Muscle of arm (tissue), 12 donors: Measurements from ENCODE around the gene RPGRIP1. TPM values are rescaled to one million over a fixed set of nuclear protein-coding genes. Genes with fewer than 3 reads are reported as not detected.
"Not testable (repeated sequence)": the region's sequence is repeated elsewhere in the genome, so short reads cannot be mapped to it uniquely, and the experiment has no call there.

Experiments used
- DNase-seq: peaks from one replicate; pipeline ENCODE4 v3.0.0-alpha.2; 2013
- polyA plus RNA-seq, 12 donors: library from polyadenylated mRNA; unstranded; fragments of 120-200 nt; gene quantifications; one replicate each; pipeline ENCODE4 v1.2.1, GENCODE V29; 2013; ENCODE audit not compliant: insufficient read length in 12 of 12

RPGRIP1 gene
- polyA plus RNA-seq, 12 donors = 0.26 to 0.86 (median 0.50) TPM; not detected in 2

DNA sequence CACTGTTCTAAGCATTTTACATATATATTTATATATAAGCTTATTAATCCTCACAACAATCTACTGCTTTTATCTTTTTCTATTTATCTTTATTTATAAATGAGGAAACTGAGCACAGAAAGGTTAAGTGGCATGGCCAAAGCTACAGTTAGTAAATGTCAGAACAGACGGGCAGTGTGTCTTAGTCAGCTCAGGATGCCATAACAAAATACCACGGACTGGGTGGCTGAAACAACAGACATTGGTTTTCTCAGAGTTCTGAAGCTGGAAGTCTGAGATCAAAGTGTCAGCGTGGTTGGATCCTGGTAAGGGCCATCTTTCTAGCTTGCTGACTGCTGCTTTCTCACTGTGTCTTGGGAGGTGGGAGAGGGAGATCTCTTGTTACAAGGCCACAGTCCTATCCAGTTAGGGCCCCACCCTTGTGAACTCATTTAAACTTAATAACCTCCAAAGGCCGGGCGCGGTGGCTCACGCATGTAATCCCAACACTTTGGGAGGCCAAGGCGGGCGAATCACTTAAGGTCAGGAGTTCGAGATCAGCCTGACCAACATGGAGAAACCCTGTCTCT, 19.8 kb downstream of the RPGRIP1 start:
- no peak for DNase-seq

- no peak for DNase-seq
Measured at GRCh38 chr14:21300892-21301291, 21.0 kb downstream of the RPGRIP1 start.

DNA sequence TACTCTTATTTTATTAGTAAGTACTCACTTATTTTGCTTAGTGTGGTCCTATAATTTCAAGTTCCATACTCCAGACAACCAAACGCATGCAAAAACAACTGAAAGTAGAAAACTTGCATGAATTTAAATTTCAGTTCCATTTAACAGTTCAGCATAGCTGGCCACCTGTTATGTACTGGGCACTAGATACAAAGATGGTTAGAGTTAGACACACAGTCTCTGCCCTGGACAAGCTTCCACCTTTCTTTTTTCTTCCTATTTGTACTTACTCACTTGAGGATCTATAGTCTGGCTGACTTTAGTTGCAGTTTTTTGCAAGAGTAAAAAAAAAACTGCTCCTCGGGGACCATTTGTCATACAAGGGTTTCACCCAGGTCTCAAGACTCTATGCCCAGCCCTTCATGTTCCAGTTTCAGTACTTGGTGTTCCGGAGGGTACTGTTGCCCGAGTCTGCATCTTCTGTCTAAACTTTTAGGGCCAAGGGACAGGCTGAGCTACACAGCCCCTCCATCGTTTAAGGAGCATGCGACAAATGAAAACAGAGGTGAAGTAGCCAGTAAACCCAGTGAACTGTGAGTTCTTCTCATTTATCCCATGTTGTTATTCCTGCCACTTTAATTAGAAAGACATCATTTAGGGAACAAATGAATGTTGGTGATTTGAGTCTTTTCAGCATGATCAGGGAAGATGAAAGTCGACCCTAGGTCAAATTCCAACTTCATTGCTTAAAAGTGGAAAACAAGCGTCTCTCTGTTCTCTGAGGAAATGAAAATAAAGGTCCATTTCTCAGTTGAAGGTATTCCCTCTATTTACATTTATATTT, 22.3 kb downstream of the RPGRIP1 start:
- no peak for DNase-seq

DNA sequence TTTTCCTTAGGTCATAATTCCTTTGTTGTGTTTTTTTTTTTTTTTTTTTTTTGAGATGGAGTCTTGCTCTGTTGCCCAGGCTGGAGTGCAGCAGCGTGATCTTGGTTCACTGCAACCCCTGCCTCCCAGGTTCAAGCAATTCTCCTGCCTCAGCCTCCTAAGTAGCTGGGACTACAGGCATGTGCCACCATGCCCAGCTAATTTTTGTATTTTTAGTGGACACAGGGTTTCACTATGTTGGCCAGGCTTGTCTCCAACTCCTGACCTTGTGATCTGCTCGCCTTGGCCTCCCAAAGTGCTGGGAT, 22.9 kb downstream of the RPGRIP1 start:
- not testable (repeated sequence) for DNase-seq

DNA sequence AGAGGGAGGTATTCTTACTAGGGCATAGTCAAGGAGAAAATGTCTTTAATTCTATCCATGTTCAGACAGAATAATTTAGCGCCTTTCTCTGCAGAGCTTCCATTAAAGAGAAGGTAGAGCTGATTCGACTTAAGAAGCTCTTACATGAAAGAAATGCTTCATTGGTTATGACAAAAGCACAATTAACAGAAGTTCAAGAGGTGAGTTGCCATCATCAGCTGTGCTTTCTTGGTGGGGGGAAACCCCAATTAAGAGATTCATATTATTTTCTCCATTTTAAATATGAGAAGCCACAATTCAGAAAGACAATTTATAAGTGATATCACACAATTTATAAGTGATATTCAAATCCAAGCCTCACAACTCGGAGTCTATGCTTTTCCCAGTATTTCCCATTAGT, 27.8 kb downstream of the RPGRIP1 start:
- no peak for DNase-seq

DNA sequence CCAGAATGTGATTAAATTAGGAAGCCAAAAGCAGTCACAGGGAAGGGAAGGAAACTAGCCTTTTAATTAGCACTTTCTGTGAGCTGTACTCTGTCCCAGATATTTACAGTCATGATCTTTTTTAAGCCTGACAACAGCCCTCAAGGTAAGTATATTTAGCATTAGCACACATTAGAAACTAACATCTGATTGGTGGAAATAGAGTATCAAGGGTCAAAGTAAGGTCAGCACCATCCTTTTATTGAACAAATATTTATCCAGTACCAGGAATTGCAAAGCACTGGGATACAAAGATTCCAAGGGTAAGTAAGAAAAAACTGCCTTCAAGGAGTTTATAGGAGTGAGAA, 28.2 kb downstream of the RPGRIP1 start:
- DNase-seq = no peak

- peak; percentile 17 for DNase-seq
Measured at GRCh38 chr14:21308479-21309237, 28.8 kb downstream of the RPGRIP1 start.

GRCh38 chr14:21309238-21309636, 29.4 kb downstream of the RPGRIP1 start:
- no peak for DNase-seq

DNA sequence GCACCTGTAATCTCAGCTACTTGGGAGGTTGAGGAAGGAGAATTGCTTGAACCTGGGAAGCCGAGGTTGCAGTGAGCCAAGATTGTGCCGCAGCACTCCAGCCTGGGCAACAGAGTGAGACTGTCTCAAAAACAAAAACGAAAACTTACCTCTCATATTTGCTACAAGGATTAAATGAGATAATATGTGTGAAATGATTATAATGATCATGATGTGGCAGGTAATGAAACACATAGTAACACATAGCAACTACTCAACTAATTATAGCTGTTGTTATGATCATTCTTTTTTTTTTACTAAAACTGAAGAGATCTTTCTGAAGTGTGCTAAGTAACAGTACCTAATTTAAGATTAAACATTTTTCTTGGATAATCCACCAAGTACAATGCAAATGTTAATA, 30.1 kb downstream of the RPGRIP1 start:
- DNase-seq = no peak

- no peak for DNase-seq
Measured at GRCh38 chr14:21311614-21312013, 31.7 kb downstream of the RPGRIP1 start.

DNA sequence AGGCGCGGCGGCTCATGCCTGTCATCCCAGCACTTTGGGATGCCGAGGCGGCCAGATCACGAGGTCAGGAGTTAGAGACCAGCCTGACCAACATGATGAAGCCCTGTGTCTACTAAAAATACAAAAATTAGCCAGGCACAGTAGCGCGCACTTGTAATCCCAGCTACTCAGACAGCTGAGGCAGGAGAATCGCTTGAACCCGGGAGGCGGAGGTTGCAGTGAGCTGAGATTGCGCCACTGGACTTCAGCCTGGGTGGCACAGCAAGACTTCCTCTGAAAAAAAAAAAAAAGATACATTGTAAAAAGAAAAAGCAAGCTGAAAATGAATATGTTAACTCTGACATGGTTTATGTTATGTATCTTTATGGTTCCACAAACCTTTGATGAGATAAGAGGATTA, 33.6 kb downstream of the RPGRIP1 start:
- DNase-seq = no peak

DNA sequence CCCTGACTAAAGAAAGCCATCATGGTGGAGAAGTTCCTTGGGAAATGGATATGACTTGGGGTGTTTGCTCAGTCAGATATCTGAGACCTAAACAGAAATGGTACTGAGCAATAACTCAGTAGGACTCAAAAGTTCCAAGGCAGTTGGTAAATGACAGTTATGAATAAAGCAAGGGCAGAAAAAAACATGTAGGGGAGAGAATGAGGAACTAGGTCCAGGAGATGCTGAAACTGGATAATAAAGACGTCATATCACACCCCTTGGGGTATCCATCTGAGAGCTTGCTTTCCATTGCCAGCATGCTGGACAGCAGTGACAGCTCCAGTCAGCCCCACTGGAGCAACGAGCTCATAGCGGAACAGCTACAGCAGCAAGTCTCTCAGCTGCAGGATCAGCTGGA, 37.5 kb downstream of the RPGRIP1 start:
- no peak for DNase-seq

GRCh38 chr14:21320913-21321312, 41.0 kb downstream of the RPGRIP1 start:
- DNase-seq = no peak

GRCh38 chr14:21322716-21323115, 42.8 kb downstream of the RPGRIP1 start:
- no peak for DNase-seq

DNA sequence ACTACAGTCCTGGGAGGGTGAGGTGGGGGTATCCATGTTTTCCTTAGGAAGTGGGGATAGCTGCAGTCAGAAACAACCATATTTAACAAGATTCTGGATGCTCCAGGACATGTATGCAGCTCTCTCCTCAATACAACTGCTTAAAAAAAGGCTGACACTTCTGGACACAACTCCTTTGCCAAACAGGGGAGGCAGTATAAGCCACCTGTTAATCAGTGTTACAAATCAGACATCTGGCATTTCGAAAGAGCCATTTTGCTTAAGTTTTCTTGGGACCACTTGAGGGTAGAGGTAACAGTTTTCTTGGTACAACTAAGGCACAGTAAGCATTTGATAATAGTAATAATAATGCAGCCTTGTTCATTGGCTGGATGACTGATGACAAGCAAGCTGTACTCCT, 47.1 kb downstream of the RPGRIP1 start:
- no peak for DNase-seq

Other genes starting within 250 kb of the RPGRIP1 start
- gene TPPP2, start 249.9 kb upstream of the RPGRIP1 start, polyA plus RNA-seq = under 1 TPM in 10 of 12 donors, not detected in 2; 0.34 to 0.78 (median 0.59) TPM
- gene RNASE13, start 245.3 kb upstream of the RPGRIP1 start, polyA plus RNA-seq = under 1 TPM in 6 of 12 donors, not detected in 6; 0.14 to 0.31 (median 0.24) TPM
- under 1 TPM in 5 of 12 donors, not detected in 7; 0.11 to 0.40 (median 0.16) TPM for gene RNASE7, start 237.7 kb upstream of the RPGRIP1 start, polyA plus RNA-seq
- gene RNASE8, start 222.3 kb upstream of the RPGRIP1 start, polyA plus RNA-seq = not detected
- gene ARHGEF40, start 209.8 kb upstream of the RPGRIP1 start, polyA plus RNA-seq = 100 to 1,000 TPM in 1 of 12 donors, 10 to 100 TPM in 11; 52.3 to 196 (median 66.0) TPM
- 10 to 100 TPM in 11 of 12 donors, not detected in 1; 11.1 to 32.5 (median 14.7) TPM for gene ZNF219, start 181.4 kb upstream of the RPGRIP1 start, polyA plus RNA-seq
- under 1 TPM in 10 of 12 donors, not detected in 2; 0.27 to 0.82 (median 0.52) TPM for gene TMEM253, start 179.0 kb upstream of the RPGRIP1 start, polyA plus RNA-seq
- gene OR5AU1, start 124.0 kb upstream of the RPGRIP1 start, polyA plus RNA-seq = under 1 TPM in 2 of 12 donors, not detected in 10; 0.03 to 0.05 TPM
- 100 to 1,000 TPM in 11 of 12 donors, not detected in 1; 385 to 728 (median 453) TPM for gene HNRNPC, start 10.6 kb upstream of the RPGRIP1 start, polyA plus RNA-seq
- gene SUPT16H, start 103.9 kb downstream of the RPGRIP1 start, polyA plus RNA-seq = 10 to 100 TPM in 11 of 12 donors, not detected in 1; 69.7 to 89.1 (median 82.0) TPM
- 10 to 100 TPM in 11 of 12 donors, not detected in 1; 37.8 to 71.1 (median 41.4) TPM for gene CHD8, start 176.0 kb downstream of the RPGRIP1 start, polyA plus RNA-seq
- 10 to 100 TPM in 11 of 12 donors, not detected in 1; 16.7 to 32.1 (median 25.1) TPM for gene RAB2B, start 196.9 kb downstream of the RPGRIP1 start, polyA plus RNA-seq
- 10 to 100 TPM in 11 of 12 donors, not detected in 1; 17.4 to 56.6 (median 44.0) TPM for gene TOX4, start 197.1 kb downstream of the RPGRIP1 start, polyA plus RNA-seq
- 10 to 100 TPM in 11 of 12 donors, not detected in 1; 32.5 to 70.8 (median 48.6) TPM for gene METTL3, start 231.3 kb downstream of the RPGRIP1 start, polyA plus RNA-seq
- 10 to 100 TPM in 11 of 12 donors, not detected in 1; 10.5 to 20.6 (median 14.5) TPM for gene SALL2, start 246.3 kb downstream of the RPGRIP1 start, polyA plus RNA-seq